ENCODE data around the gene ENTR1. TPM values are rescaled to one million over a fixed set of nuclear protein-coding genes. Genes with fewer than 3 reads are reported as not detected.
"Not testable (repeated sequence)": the region's sequence is repeated elsewhere in the genome, so short reads cannot be mapped to it uniquely, and the experiment has no call there.

ENTR1 gene
- polyA plus RNA-seq, 3 donors = 3.3 to 60.0 (median 9.6) TPM

DNA sequence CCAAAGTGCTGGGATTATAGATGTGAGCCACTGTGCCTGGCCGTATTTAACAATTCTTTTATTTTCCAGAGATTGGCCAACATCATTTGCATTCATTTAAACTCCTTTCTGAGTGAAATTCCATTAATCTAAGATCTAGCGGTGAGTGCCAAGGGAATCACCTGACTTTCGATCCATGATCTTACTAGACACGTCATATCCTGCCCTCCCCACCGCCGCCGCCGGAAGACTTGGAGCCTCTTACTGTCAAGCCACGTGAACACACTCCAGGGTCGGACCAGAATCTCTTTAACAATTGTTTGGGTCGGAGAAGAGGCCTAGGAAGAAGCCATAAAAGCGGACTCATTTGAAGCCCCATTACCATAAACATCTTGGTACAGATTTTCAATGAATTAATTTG lies 16.4 kb upstream of the ENTR1 start:
- H3K4me1 Mint-ChIP-seq = no peaks in the 10 kb centered on the region
- H3K27ac ChIP-seq (ENCODE audit: low read depth in 1 of 2, low read length in 2 of 2) = no peak overlapping the region
- H2AFZ ChIP-seq (ENCODE audit: insufficient read depth, low read depth, low read length, poor library complexity, severe bottlenecking) = no peak overlapping the region
- no peaks in the 10 kb centered on the region for H3K27me3 ChIP-seq (ENCODE audit: control insufficient read depth in 2 of 2, insufficient read depth in 2 of 2, low read length in 2 of 2)
- peaks cover 42 to 69% of the 10 kb centered on the region in 2 donors for H3K36me3 Mint-ChIP-seq
- H3K27ac Mint-ChIP-seq = peak overlapping the region in 1 of 7 donors; percentile 33
- H3K4me1 ChIP-seq (ENCODE audit: control insufficient read depth in 1 of 2, insufficient read depth in 2 of 2, low read length in 2 of 2) = no peaks in the 10 kb centered on the region
- H3K9me3 Mint-ChIP-seq = peaks cover 0 to 2% (median 0%) of the 10 kb centered on the region in 7 donors
- intact Hi-C loops (cut with micrococcal nuclease) = no loop called here
- peaks cover 45 to 57% of the 10 kb centered on the region in 2 donors for H3K36me3 ChIP-seq (replicated peaks in 1 of 2; ENCODE audit: control insufficient read depth in 1 of 2, insufficient read depth in 2 of 2, low read length in 2 of 2)
- WGBS (ENCODE audit: insufficient coverage) = 98% methylated on average over 8 of the region's 12 CpGs
- H4K20me1 ChIP-seq (ENCODE audit: insufficient read depth, low read length) = no peaks in the 10 kb centered on the region
- H3K4me2 ChIP-seq (replicated peaks; ENCODE audit: extremely low read depth, low read length, poor library complexity, severe bottlenecking) = no peak overlapping the region
- no peaks in the 10 kb centered on the region for H3K27me3 Mint-ChIP-seq (ENCODE audit: low read depth in 3 of 3)
- H3K9ac ChIP-seq (ENCODE audit: insufficient read depth, low read length, poor library complexity, severe bottlenecking) = no peak overlapping the region
- no peak for DNase-seq
- no peak overlapping the region for H3K4me3 ChIP-seq (replicated peaks in 1 of 3; ENCODE audit: low read depth in 2 of 3, low read length in 3 of 3)
- H3K4me3 Mint-ChIP-seq = no peak overlapping the region
- TF ChIP-seq, protein P1, sequence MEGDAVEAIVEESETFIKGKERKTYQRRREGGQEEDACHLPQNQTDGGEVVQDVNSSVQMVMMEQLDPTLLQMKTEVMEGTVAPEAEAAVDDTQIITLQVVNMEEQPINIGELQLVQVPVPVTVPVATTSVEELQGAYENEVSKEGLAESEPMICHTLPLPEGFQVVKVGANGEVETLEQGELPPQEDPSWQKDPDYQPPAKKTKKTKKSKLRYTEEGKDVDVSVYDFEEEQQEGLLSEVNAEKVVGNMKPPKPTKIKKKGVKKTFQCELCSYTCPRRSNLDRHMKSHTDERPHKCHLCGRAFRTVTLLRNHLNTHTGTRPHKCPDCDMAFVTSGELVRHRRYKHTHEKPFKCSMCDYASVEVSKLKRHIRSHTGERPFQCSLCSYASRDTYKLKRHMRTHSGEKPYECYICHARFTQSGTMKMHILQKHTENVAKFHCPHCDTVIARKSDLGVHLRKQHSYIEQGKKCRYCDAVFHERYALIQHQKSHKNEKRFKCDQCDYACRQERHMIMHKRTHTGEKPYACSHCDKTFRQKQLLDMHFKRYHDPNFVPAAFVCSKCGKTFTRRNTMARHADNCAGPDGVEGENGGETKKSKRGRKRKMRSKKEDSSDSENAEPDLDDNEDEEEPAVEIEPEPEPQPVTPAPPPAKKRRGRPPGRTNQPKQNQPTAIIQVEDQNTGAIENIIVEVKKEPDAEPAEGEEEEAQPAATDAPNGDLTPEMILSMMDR (IDR thresholded peaks at IDR 0.05) = no peak
- no peaks in the 10 kb centered on the region for H3K9me3 ChIP-seq (replicated peaks in 1 of 2; ENCODE audit: control insufficient read depth in 1 of 2, insufficient read depth in 1 of 2, low read length in 2 of 2)
- no peaks in the 10 kb centered on the region for H3K79me2 ChIP-seq (ENCODE audit: insufficient read depth, low read length)

DNA sequence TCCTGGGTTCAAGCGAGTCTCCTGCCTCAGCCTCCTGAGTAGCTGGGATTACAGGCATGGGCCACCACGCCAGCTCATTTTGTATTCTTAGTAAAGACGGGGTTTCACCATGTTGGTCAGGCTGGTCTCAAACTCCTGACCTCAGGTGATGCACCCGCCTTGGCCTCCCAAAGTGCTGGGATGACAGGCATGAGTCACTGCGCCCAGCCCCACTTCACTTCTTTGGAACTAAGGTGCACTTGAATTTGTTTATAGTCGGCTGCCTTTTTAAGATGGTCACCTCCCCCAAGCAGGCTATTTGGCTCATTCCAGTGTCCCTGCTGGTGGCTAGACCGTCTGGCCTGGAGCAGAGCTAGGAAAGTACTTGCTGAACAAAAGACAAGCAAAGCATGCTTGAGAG lies 15.0 kb upstream of the ENTR1 start:
- H3K9me3 Mint-ChIP-seq; H3K4me3 ChIP-seq (replicated peaks in 1 of 3; ENCODE audit: low read depth in 2 of 3, low read length in 3 of 3); H3K27ac ChIP-seq (ENCODE audit: low read depth in 1 of 2, low read length in 2 of 2); H3K4me1 ChIP-seq (ENCODE audit: control insufficient read depth in 1 of 2, insufficient read depth in 2 of 2, low read length in 2 of 2); H3K4me1 Mint-ChIP-seq; H3K27me3 Mint-ChIP-seq (ENCODE audit: low read depth in 3 of 3); H3K9me3 ChIP-seq (replicated peaks in 1 of 2; ENCODE audit: control insufficient read depth in 1 of 2, insufficient read depth in 1 of 2, low read length in 2 of 2); H3K27me3 ChIP-seq (ENCODE audit: control insufficient read depth in 2 of 2, insufficient read depth in 2 of 2, low read length in 2 of 2); H3K4me3 Mint-ChIP-seq; H3K4me2 ChIP-seq (replicated peaks; ENCODE audit: extremely low read depth, low read length, poor library complexity, severe bottlenecking); DNase-seq; H3K9ac ChIP-seq (ENCODE audit: insufficient read depth, low read length, poor library complexity, severe bottlenecking); H2AFZ ChIP-seq (ENCODE audit: insufficient read depth, low read depth, low read length, poor library complexity, severe bottlenecking); H3K79me2 ChIP-seq (ENCODE audit: insufficient read depth, low read length); intact Hi-C loops (cut with micrococcal nuclease); H4K20me1 ChIP-seq (ENCODE audit: insufficient read depth, low read length): not testable (repeated sequence)
- H3K36me3 ChIP-seq (replicated peaks in 1 of 2; ENCODE audit: control insufficient read depth in 1 of 2, insufficient read depth in 2 of 2, low read length in 2 of 2) = peaks cover 54 to 67% of the 10 kb centered on the region in 2 donors
- H3K36me3 Mint-ChIP-seq = peaks cover 51 to 77% of the 10 kb centered on the region in 2 donors
- 92% methylated on average over 7 of the region's 7 CpGs for WGBS (ENCODE audit: insufficient coverage)
- H3K27ac Mint-ChIP-seq = peak overlapping the region in 3 of 7 donors; percentile 1 to 56 (median 9)

Measured in CD14-positive monocyte (primary cell).